ENCODE data around the gene GAK. TPM values are rescaled to one million over a fixed set of nuclear protein-coding genes. Genes with fewer than 3 reads are reported as not detected.
"Not testable (repeated sequence)": the region's sequence is repeated elsewhere in the genome, so short reads cannot be mapped to it uniquely, and the experiment has no call there.

The GAK gene
- total and polyA plus RNA-seq, 2 of the 4 experiments (the other 2 are of a cell fraction): 45.1 to 133 TPM

DNA sequence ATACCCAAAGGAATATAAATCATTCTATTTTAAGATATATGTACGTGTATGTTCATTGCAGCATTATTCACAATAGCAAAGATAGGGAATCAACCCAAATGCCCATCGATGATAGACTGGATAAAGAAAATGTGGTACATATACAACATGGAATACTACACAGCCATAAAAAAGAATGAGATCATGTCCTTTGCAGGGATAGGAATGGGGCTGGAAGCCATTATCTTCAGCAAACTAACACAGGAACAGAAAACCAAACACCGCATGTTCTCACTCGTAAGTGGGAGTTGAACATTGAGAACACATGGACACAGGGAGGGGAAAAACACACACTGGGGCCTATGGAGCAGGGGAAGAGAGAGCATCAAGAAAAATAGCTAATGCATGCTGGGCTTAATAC is 125.1 kb downstream of the GAK start:
- H3K9me1 ChIP-seq (ENCODE audit: insufficient read depth, low read length); H2AFZ ChIP-seq (replicated peaks; ENCODE audit: low read length, poor library complexity); CTCF ChIA-PET; H3K9me3 ChIP-seq (ENCODE audit: control insufficient read depth, insufficient read depth, low read length); H4K8ac ChIP-seq (ENCODE audit: low read depth in 2 of 2, low read length in 2 of 2); H3K4me1 ChIP-seq (ENCODE audit: control insufficient read depth, insufficient read depth, low read length); H3K4me3 ChIP-seq (ENCODE audit: insufficient read depth, low read depth, low read length); H4K20me1 ChIP-seq (ENCODE audit: insufficient read depth, low read length); H2AK5ac ChIP-seq (ENCODE audit: low read depth, low read length); H2BK5ac ChIP-seq (ENCODE audit: low read depth, low read length, poor library complexity, severe bottlenecking); BruUV-seq (replicated peaks); H3K23ac ChIP-seq (ENCODE audit: low read depth, low read length); H3K18ac ChIP-seq (ENCODE audit: low read depth, low read length); H3K27ac ChIP-seq (ENCODE audit: insufficient read depth, low read length); H3K4ac ChIP-seq (ENCODE audit: low read depth, low read length); dilution Hi-C loops (cut with HindIII; ENCODE audit: low sequenced_read_pairs, unreplicated experiment); H3K14ac ChIP-seq (replicated peaks; ENCODE audit: low read depth, low read length); H2BK20ac ChIP-seq (ENCODE audit: low read depth, low read length); H4K91ac ChIP-seq (ENCODE audit: insufficient read depth, low read depth, low read length); H3K4me2 ChIP-seq (ENCODE audit: low read depth, low read length); intact Hi-C loops (cut with micrococcal nuclease); POLR2A ChIA-PET (ENCODE audit: unreplicated experiment); H2AK9ac ChIP-seq (replicated peaks; ENCODE audit: low read depth, low read length, poor library complexity); H3K9ac ChIP-seq (ENCODE audit: low read depth, low read length); H3K36me3 ChIP-seq (ENCODE audit: control insufficient read depth, insufficient read depth, low read length); H2BK120ac ChIP-seq (ENCODE audit: low read depth, low read length); ATAC-seq (ENCODE audit: low read depth); H3K56ac ChIP-seq (ENCODE audit: extremely low read depth, insufficient read depth, low read length); H2BK15ac ChIP-seq (ENCODE audit: low read depth, low read length); in situ Hi-C loops (cut with MboI; ENCODE audit: low sequenced_read_pairs); H4K5ac ChIP-seq (ENCODE audit: low read depth, low read length); H3K79me1 ChIP-seq (ENCODE audit: low read depth in 1 of 2, low read length in 2 of 2); DNase-seq: not testable (repeated sequence)
- H3K27me3 ChIP-seq (ENCODE audit: control insufficient read depth, insufficient read depth, low read length): peaks cover 14% of the 10 kb centered on the region
- WGBS, 2 experiments (ENCODE audit: extremely low coverage in 2 of 2, insufficient read length in 1 of 2): no CpG with 5 or more reads among the region's 4 CpGs

All from IMR-90 (cell line).